NCI-H2107 (cell line): ENCODE results near the gene NAB1.
A peak's percentile ranks its signal among the peaks of the same experiment; 100 is the strongest.

Experiments used
- DNase-seq: peaks from one replicate; lab custom pipeline; 2025; lab: John Stamatoyannopoulos, UW

Gene NAB1

GRCh38 chr2:190716176-190716807, 67.4 kb downstream of the NAB1 start:
- DNase-seq: no peak

DNA sequence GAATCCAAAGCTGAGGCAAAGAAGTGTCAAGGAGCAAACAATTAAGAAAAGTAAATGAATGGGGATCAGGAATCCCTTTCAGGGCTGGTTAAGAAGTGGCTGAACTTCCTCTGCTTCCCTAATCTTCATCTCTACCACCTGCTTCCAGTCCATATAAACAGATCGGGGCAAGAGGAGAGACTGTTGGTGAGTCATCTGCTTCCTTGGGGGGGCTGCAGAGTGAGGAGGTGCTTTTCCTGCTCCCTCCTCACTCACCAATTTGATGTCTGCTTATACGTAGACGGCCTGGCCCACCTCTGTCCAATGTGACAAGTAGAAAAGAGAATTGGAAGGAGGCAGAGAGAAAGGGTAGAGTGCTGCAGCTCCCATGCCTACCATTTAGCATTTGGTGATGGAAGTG, 68.4 kb downstream of the NAB1 start:
- no peak for DNase-seq

DNA sequence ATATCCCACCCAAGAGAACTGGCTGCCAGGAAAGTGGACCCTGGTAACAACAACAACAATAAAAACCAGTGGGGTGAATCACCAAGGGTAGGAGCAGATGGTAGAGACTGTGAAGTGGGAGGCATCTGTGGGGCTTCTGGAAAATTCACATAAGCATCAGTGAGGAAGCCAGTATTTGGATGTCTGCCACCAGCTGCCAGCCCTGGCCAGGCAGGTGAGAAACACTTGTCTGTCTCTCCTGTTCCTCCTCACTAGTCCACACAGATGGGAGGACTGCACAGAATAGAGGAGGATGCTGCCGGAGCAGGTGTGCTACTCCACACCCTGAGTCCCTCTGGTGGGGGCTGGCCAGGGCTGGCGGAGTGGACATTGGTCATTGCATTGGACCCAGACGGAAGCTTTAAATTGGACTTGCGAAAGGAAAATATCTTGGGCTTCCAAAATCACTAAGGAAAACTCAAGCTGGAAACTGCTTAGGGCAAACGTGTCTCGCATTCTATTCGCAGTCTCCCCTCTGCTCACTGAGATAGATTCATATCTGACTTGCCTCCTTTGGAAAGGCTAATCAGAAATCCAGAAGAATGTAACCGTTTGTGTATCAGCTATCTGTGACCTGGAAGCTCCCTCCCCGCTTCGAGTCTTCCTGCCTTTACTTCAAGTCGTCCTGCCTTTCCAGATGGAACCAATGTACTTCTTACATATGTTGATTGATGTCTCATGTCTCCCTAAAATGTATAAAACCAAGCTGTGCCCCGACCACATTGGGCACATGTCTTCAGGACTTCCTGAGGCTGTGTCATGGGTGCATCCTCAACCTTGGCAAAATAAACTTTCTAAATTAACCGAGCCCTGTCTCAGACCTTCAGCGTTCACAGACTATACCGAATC, 69.1 kb downstream of the NAB1 start:
- DNase-seq: peak; percentile 22

- no peak for DNase-seq
These were observed 70.0 kb downstream of the NAB1 start for GRCh38 chr2:190718652-190719526.

GRCh38 chr2:190720276-190720675, 71.4 kb downstream of the NAB1 start:
- DNase-seq: no peak

DNA sequence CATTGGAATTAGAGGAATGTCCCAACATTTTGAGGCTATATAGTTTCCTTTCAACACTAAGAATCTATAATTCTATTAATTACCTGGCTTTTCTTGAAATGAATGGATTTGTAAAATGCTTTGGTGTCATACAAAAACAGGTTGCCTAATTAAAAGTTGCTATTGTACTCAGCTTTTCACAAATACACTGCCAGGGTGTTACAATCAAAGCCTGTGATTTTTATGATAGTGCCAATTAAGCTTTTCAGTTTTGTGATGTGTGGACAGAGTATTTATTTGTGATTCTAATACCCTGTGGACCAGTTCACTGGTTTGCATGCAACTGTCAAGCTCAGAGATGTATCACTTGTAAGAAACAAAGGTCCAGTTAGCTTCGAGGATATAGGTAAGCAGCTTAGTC, 71.8 kb downstream of the NAB1 start:
- DNase-seq: no peak

GRCh38 chr2:190722061-190722759, 73.3 kb downstream of the NAB1 start:
- DNase-seq: no peak

DNA sequence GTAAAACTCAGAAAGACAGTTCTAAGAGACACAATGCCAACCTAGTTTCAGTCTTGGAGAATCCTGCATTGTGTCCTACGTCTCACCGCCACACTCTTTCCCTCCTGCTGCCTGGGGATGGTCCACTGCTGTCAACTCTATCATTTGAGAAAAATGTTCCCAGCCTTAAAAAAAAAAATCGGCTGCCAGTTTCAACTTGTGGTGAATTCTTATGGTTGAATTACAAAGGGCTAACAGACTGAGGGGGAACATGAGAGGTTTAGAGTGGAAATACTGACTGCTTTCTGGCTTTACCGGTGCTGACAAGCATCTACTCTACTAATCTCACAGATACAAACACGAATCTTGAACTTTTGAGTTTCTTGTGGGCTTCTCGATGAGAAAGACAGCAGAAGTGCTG, 74.0 kb downstream of the NAB1 start:
- no peak for DNase-seq

DNA sequence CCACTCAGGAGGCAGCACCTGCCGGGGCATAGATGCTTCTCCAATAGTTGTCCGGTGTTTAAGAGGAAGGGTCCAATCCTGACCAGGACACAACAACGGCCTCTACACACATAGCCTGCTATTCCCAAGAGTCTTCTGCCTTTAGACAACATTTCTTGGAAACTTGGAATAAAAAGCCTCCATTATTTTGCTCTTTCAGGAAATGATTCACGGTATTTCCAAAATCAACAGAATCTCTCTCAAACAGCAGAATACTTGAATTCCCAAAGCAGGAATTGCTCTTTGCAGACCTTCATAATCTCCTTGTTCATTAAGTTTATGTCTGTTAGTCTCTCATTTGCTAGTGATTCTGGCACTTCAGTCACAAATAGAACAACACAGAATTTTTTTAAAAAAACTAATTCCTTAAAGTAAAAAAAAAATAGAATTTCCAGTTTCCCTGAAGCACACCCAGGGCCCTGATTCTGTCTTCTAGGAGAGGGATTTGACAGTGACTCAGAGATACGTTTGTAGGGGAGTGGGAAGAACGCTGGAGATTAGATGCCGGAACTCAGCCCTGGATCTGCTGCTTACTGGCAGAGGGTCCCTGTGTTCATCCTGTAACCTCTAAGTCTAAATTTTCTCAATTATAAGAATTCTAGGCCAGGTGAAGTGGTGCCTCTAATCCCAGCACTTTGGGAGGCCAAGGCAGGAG, 74.7 kb downstream of the NAB1 start:
- no peak for DNase-seq

DNA sequence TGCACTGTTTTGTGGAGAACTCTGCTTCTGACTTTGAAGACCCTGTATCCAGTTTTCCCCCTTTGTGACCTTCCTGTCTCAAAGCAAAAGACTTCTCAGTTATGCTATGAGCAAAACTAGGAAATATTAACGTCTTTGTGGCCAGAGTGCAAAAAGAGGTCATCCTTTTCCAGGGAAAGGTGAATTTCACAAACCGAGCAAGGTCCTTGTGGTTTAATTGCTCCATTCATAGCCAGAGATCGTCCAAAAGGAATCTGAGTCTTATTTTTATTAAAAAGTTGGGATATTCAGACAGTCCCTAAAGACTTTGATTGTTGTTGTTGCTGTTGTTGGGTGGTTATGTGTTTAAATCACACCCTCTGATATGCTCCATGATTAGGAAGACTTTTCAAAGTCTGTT, 77.4 kb downstream of the NAB1 start:
- DNase-seq: no peak

DNA sequence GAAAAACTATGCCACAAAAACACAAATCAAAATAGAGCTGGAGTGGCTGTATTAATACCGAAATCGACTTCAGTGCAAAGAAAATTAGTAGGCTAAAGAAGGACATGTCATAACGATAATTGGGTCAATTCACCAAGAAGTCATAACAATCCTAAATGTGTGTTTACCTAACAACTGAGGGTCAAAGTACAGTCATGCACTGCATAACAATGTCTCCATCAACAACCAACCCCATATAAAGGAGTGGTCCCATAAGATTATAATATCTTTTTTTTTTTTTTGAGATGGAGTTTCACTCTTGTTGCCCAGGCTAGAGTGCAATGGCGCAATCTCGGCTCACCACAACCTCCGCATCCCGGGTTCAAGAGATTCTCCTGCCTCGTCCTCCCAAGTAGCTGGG, 87.5 kb downstream of the NAB1 start:
- DNase-seq: no peak

- no peak for DNase-seq
These were observed 91.6 kb downstream of the NAB1 start for GRCh38 chr2:190740449-190740848.
